Mammary epithelial cell (primary cell): ENCODE measurements around the gene ELP2.

Experiments used
- EZH2 ChIP-seq: IDR thresholded peaks from 2 replicates; pipeline ENCODE4 v1.6.1; 2012; ENCODE audit warnings: low read length, inconsistent platforms, borderline replicate concordance
- TF ChIP-seq, protein P1 (sequence below), 2 donors: IDR thresholded peaks in 1 of 2; conservative IDR thresholded peaks in 1 of 2; 2 replicates each; pipeline ENCODE4 v1.5.1; 2011 to 2012; ENCODE audit warnings: inconsistent platforms in 2 of 2, low read length in 2 of 2, mild to moderate bottlenecking in 2 of 2, control low read depth in 1 of 2, low read depth in 1 of 2; ENCODE audit not compliant: insufficient read depth in 1 of 2; ENCODE audit errors: extremely low read depth in 1 of 2

DNA sequence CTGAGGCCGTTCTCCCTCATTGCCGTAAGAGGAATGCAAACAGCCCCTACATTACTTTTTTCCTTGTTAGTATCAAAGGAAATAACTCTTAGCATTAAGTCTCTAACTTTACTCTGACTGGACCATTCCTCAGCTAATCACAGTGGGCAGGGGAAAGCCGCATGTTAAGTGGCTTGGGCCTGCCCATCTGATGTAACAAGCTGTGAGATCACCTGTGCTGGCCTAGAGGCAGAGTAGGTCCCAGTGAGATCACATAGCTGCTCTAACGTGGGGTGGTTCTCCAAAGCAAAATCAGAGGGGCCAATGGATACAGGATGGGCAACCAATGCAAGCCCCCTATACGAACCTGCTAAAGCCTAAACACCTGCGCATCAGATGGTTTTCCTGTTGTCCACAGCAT, 51.7 kb downstream of the ELP2 start:
- TF ChIP-seq, protein P1, sequence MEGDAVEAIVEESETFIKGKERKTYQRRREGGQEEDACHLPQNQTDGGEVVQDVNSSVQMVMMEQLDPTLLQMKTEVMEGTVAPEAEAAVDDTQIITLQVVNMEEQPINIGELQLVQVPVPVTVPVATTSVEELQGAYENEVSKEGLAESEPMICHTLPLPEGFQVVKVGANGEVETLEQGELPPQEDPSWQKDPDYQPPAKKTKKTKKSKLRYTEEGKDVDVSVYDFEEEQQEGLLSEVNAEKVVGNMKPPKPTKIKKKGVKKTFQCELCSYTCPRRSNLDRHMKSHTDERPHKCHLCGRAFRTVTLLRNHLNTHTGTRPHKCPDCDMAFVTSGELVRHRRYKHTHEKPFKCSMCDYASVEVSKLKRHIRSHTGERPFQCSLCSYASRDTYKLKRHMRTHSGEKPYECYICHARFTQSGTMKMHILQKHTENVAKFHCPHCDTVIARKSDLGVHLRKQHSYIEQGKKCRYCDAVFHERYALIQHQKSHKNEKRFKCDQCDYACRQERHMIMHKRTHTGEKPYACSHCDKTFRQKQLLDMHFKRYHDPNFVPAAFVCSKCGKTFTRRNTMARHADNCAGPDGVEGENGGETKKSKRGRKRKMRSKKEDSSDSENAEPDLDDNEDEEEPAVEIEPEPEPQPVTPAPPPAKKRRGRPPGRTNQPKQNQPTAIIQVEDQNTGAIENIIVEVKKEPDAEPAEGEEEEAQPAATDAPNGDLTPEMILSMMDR (conservative IDR thresholded peaks at IDR 0.05 in 1 of 2, IDR thresholded peaks at IDR 0.05 in 1 of 2; ENCODE audit: extremely low read depth in 1 of 2, insufficient read depth in 1 of 2, low read depth in 1 of 2, low read length in 2 of 2): no peak
- no peak for TF ChIP-seq EZH2
